Chondrocyte (in vitro differentiated cells): ENCODE measurements around the gene PTPRG. TPM values are rescaled to one million over a fixed set of nuclear protein-coding genes. Genes with fewer than 3 reads are reported as not detected.

Experiments
- DNase-seq: peaks from one replicate; pipeline ENCODE4 v3.0.0; 2021; ENCODE audit warnings: mixed read lengths, low spot score
- H3K27ac Mint-ChIP-seq: one replicate; pipeline ENCODE4 v1.8.0; 2021; ENCODE audit warnings: mild to moderate bottlenecking, moderate library complexity, mixed read lengths; ENCODE audit not compliant: unreplicated experiment
- H3K27me3 Mint-ChIP-seq: 2 replicates; pipeline ENCODE4 v1.8.0; 2021; ENCODE audit warnings: low read depth, mixed read lengths
- H3K36me3 Mint-ChIP-seq: 2 replicates; pipeline ENCODE4 v1.8.0; 2021; ENCODE audit warnings: low read depth, mixed read lengths
- H3K4me1 Mint-ChIP-seq: 2 replicates; pipeline ENCODE4 v1.8.0; 2021; ENCODE audit warnings: low read depth, mild to moderate bottlenecking, mixed read lengths
- H3K4me3 Mint-ChIP-seq: one replicate; pipeline ENCODE4 v1.8.0; 2021; ENCODE audit warnings: mild to moderate bottlenecking, moderate library complexity, mixed read lengths; ENCODE audit not compliant: unreplicated experiment
- H3K9me3 Mint-ChIP-seq: 2 replicates; pipeline ENCODE4 v1.8.0; 2021; ENCODE audit warnings: low read depth, mixed read lengths
- CTCF ChIP-seq: fragments of 200-600 bp; sonication (generic); IDR thresholded peaks from 2 replicates; pipeline ENCODE4 v1.5.0; 2021; ENCODE audit warnings: antibody characterized with exemption, mild to moderate bottlenecking, moderate library complexity
- total RNA-seq: library from RNA; stranded (reverse); gene quantifications from 3 replicates; pipeline ENCODE4 v1.2.1, GENCODE V29; 2021

The PTPRG gene
- total RNA-seq, 1 donor from 2014 or later: 45.5 TPM

- Mint-ChIP-seq H3K27me3 (no peaks in the 10 kb centered on the region), H3K9me3 (no peaks in the 10 kb centered on the region), H3K36me3 (peaks cover 14% of the 10 kb centered on the region), H3K27ac (no peak overlapping the region), H3K4me3 (no peak overlapping the region), H3K4me1 (no peaks in the 10 kb centered on the region)
- TF ChIP-seq CTCF: no peak
- no peak for DNase-seq
Measured at GRCh38 chr3:62203152-62203551, 641.8 kb downstream of the PTPRG start.

- H3K36me3 Mint-ChIP-seq: peaks cover 14% of the 10 kb centered on the region
- no peaks in the 10 kb centered on the region for H3K27me3 Mint-ChIP-seq
- DNase-seq: no peak
- H3K4me3 Mint-ChIP-seq: no peak overlapping the region
- no peaks in the 10 kb centered on the region for H3K9me3 Mint-ChIP-seq
- no peaks in the 10 kb centered on the region for H3K4me1 Mint-ChIP-seq
- TF ChIP-seq CTCF: no peak
- H3K27ac Mint-ChIP-seq: no peak overlapping the region
Measured at GRCh38 chr3:62203561-62203960, 642.2 kb downstream of the PTPRG start.

- no peaks in the 10 kb centered on the region for H3K9me3 Mint-ChIP-seq
- TF ChIP-seq CTCF: no peak
- H3K4me3 Mint-ChIP-seq: no peak overlapping the region
- H3K27ac Mint-ChIP-seq: no peak overlapping the region
- DNase-seq: no peak
- peaks cover 12% of the 10 kb centered on the region for H3K36me3 Mint-ChIP-seq
- peaks cover 8% of the 10 kb centered on the region for H3K4me1 Mint-ChIP-seq
- H3K27me3 Mint-ChIP-seq: no peaks in the 10 kb centered on the region
Measured at GRCh38 chr3:62207197-62207596, 645.8 kb downstream of the PTPRG start.

- no peaks in the 10 kb centered on the region for H3K9me3 Mint-ChIP-seq
- no peak overlapping the region for H3K27ac Mint-ChIP-seq
- H3K27me3 Mint-ChIP-seq: no peaks in the 10 kb centered on the region
- no peak overlapping the region for H3K4me3 Mint-ChIP-seq
- TF ChIP-seq CTCF: no peak
- H3K4me1 Mint-ChIP-seq: peaks cover 8% of the 10 kb centered on the region
- DNase-seq: no peak
- H3K36me3 Mint-ChIP-seq: peaks cover 9% of the 10 kb centered on the region
Measured at GRCh38 chr3:62208385-62208784, 647.0 kb downstream of the PTPRG start.

- TF ChIP-seq CTCF: no peak
- peaks cover 5% of the 10 kb centered on the region for H3K36me3 Mint-ChIP-seq
- no peak overlapping the region for H3K27ac Mint-ChIP-seq
- no peak overlapping the region for H3K4me3 Mint-ChIP-seq
- DNase-seq: no peak
- no peaks in the 10 kb centered on the region for H3K27me3 Mint-ChIP-seq
- peaks cover 8% of the 10 kb centered on the region for H3K4me1 Mint-ChIP-seq
- H3K9me3 Mint-ChIP-seq: no peaks in the 10 kb centered on the region
Measured at GRCh38 chr3:62209101-62209500, 647.7 kb downstream of the PTPRG start.
